Measurements from ENCODE around the gene USP7.
"Not testable (repeated sequence)": the region's sequence is repeated elsewhere in the genome, so short reads cannot be mapped to it uniquely, and the experiment has no call there.

USP7 gene

DNA sequence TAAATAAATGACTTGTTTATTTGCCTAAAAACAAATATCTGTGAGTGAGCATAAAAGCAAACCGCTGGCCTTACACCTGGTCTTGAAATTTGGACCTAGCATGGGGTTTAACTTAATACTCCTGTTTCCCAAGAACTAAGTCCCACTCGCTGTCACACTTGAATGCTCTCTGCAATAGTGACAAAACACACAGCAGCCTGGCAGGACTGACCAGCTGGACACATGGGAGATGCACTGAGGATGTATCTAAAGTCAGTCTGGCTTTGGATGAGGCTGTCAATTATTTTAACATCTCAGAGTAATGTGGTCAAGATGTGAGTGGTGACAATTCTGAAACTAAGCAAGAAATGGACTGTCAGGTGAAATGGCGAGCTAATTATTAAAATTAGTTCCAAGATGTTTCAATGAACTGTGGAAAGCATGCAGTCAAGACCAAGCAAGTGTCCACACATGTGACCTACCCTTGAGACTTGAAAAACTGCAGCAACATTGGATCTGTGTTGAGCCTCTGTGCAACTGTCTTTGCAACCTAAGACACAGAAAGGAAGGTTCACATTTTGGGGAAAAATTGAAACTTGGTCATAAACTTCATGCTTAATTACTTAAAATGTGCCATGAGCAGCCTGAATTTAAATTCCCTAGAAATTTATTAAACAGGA is 64.9 kb downstream of the USP7 start:
- DNase-seq: no peak

DNA sequence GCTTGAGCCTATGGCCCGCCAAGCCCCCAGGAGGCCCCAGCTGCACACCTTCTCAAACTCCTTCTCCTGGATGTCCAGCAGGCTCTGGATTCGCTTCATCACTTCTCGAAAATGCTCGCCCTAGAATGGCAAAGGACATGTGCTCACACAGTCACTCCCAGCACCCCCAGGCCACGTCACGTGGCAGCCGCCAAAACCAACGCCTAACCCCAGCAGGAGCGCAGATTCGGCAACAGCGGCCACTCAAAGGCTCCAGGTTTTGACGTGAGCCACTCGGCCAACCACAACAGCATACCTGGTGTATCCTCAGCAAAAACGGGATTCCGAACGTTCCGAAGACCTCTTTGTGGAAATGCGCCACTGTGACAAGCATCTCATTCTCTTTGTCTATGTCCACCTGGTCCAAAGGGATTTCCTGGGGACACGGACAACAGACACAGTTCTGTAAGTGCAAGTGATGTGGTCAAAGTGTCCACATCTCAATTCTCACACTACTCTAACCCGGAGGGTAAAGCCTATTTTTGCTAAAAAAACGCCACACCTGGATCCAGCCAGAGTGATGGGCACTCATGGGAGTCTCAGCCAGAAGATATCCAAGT is 68.9 kb downstream of the USP7 start:
- DNase-seq: no peak

DNA sequence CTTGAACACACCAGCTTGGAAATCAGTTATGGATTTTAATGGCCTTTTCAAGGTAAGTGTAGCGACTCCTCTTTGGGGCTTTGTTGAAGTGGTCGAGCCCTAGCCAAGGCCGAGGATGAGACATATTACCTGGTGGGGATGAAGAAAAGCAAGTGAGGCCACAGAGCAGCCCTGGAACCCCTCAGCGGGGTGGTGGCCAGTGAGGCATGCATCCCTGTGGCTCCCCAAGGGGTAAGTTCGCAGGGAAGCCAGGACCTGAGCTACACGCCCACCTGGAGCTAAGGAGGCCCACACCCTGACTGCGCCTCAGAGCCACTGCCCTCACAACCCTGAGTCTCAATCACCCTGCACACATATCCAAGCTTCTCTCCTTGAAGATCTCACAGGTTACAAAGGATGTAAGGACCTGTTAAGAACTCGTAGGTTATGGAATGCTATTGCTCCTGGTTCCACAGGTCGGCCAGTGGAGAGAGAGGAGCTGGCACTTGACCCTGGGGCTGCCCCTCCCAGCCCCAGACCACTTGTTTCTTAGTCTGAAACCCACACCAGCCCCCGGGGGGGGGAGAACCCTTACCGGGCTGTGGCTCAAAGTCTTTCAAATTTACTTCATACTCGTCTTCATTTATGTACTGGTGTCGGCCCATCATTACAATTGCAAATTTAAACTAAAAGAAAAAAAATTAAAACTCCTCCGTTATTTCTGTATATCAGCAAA is 69.6 kb downstream of the USP7 start:
- no peak for DNase-seq

DNA sequence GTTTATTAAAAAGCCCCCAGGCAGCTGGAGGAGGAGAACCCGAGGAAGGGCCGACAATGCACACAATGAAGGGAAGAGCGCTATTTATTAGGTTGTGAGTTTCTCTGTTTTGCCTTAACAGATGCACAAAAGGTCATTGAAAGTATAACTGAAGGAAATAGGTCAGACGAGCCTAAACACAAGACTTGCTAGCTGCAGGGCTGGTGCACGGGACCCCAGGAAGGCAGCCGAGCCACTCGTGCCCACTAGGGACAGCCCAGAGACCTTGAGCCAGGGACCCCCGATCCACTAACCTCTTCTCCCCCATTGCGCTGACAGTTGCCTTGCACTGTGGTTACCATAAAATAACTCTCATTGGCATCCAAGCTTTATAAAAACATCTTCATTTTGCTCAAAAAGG is 70.3 kb downstream of the USP7 start:
- no peak for DNase-seq

DNA sequence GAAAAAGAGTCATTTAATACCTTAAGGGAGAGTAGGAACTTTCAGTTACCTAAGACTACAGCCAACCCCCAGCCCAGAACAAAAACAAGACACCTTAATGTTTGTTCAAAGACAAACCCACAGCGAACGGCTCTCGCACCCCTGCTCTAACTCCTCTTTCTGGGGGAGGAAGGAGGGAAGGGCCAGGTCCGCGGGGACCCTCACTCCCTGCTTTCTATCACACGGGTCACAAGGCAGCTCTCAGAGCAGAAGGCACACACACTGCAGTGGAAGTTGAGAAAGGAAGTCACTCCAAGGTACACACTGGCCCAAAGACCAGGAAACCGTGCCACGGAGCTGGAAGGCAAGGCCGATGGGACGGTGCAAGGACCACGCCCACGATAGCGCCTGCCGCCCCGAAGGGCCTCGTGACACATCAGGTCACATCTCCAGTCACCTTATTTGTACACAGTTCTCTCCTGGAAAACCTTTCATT is 71.6 kb downstream of the USP7 start:
- DNase-seq: no peak

DNA sequence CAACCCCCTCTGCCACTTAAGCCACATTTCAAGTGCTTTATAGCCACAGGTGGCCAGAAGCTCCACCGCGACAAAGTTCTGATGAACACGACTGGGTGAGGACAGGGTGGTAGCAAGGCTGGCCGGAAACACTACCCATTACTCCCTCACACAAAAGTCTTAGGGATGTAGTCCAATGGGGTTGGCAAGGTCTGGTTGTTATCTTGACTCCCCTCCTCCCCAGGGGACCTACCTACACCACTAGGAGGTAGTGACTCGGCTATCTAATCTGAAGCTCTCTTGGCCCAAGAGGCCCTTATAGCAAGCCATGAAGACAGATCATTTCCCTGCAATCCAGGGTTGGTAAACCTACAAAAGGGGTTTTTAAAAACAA is 73.2 kb downstream of the USP7 start:
- DNase-seq: no peak

DNA sequence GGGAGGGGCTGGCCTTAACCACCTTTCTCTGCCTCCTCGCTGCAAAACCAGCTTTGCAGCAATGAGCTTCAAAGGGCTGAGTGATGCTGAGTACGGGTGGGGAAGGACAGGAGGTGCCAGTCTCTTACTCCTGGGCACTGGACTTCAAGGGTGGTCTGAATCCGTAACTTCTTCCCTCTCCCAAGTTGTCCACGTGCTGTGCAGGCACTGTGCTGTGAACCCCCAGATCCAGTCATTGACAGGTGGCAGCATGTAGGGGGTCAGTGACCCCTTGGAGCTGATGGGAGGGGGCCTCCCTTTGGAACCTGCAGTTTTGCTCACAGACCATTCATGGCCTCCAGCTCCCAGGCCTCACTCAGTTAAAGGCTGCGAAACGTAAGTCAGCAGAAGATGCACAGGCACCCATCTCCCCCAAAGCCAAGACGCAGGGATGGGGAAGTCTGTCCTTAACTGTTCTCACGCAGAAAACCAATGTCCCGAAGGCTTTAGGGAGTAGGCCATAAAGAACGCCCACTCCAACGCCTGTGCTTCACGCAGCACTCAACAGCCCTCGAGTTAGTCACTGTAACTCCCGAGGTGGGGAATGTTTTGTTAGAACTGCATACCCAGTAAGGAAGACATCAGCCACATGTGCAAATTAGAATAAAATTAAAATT is 73.7 kb downstream of the USP7 start:
- no peak for DNase-seq

DNA sequence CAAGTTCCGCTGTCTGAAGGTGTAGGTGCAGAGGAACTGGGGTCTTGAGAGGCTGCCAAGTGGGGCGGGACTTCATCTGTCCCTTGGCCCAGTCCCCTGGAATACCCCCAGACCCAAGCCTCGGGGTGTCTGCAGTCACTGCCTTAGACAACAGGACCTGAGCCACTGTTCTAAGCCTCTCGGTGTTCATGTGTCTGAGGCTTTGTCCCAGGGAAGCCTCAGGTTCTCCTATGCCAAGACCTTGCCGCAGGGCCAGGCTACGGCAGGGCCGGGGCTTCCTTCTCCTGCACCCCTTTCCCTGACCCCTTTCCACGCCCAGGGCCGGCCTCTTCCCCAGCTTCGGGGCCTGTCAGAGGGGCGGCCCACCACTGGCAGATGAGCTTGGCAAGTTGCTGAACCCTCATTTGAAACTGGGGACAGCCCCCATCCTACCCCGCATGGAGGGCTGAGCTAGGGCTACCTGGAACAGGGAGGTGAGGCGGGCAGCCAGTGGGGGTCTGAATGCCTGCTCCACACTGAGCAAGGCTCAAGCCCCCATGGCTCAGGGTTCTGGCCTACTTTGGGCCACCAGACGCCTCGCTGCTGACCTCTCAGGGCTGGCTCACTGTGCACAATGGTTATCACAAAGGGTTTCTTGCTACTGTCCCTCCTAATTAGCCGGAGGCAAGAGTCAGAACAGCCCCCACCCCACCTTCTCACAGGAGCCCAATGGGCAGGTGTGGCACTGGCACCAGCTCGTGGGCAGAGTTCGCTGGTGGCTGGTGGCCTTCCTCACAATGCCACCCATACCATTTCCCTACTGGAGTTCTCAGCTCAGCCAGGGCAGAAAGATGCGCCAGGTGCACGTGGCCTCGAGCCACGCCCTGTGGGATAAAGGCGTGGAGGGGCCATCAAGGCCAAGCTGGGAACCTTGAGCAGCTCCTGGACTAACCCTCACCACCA is 74.5 kb downstream of the USP7 start:
- no peak for DNase-seq

DNA sequence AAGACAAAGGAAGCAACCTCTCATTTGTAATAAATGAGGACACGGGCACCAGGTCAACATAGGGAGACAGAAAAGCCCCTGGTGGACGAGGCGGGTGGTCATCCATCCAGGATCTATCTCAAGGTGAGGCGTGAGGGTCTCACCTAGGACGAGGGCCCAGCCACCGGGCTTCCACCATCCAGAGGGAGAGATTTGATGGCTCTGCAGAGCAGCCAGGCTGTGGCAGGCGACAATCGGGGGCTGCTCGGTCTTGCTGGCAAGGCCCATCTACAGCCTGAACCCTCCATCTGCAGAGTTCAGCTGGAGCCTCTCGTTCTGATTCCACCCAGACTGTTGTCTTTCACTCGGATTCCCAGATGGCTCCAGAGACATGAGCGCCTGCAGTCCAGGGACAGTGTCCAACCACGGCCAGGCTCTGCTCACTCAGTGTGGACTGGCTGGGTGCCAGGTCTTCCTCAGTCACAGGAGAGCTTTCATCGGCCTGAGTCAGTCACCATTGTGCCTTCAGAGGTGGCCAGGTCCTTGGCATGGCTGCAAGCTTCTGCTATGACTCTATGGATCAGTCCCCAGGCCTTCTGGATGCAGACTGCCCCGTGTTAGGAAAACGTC is 75.7 kb downstream of the USP7 start:
- no peak for DNase-seq

DNA sequence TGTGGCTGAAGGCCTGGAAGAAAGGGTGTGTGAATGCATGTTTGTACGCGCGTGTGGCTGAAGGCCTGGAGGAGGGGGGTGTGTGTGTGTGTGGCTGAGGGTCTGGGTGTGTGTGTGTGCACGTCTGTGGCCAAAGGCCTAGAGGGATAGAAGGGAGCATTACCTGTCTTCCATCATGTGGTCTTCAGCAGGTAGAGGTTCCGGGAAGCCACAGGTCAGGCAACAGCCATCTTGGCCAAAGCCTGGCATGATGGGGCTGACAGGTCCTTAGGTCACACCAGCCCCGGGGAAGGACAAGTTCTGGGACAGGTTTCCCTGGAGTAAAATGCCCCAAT is 76.3 kb downstream of the USP7 start:
- no peak for DNase-seq

DNA sequence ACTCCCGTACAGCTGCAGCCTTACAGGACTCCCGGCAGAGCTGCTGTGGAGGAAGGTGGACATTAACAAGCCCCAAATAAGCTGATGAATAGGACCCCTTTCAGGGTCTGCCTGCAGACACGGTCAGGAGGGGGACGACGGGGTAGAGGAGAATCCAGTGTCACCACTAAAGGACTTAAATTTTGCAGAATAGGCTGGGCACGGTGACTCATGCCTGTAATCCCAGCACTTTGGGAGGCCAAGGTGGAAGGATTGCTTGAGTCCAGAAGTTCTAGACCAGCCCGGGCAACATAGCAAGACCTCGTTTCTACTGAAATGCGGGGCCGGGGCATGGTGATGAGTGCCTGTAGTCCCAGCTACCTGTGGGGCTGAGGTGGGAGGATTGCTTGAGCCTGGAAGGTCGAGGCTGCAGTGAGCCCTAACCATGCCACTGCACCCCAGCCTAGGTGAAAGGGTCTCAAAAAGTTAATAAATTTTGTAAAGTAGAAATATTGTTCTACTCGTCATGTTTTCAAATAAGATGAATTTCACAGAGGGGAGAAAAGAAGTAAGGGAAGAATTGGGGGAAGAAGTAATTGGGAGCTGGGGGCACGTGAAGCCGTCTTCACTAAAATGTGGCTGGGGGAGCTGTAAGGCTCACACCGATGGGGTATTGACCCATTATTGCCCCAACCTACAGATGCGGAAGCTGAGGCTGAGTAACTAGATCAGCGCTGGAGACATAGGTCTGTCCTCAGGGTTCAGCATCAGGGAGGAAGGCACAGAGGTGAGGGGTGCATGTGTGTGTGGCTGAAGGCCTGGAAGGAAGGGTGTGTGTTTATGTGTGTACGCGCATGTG is 76.9 kb downstream of the USP7 start:
- DNase-seq: no peak

DNA sequence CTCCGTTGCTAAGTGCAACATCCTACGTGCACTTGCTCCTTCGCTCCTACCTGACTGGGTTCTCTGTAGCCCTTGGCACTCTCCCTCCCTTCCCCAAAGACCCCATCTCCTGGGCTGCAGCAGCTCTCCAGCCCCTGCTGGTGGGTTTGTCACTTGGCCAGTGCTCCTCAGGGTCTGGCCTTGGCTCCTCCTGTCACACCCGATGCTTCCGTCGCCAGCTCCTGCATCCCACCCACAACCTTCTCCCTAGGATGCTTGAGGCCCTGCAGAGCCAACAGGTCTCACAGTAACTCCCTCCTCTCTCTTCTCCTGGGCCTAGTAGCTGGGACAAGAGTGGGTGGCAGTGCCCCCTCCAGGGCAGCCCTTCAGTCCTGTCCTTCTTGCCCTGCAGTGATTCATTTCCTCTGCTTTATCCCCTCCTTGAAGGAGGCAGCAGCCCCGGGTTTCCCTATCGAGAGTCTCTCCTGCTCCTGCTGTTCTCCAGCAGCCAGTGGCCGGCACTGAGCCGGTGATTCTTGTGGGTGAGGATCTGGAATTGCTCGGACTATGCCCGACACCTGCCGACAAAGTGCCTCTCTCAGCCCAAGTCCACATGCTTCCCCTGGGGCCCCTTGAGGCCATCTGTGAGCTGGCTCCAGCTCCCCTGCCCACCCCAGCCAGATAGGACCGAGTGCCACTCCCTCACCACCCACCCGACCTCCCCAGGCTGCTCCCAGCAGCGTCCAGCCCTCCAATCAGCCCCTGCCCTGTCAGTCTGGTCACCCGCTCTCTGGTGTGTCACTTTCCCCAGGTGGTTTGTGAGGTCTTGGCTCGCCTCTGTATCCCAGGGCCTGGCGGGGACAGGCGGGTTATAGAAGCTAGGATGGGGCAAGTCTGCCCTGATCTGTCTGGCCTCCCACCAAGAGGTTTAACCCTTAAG is 77.8 kb downstream of the USP7 start:
- no peak for DNase-seq

DNA sequence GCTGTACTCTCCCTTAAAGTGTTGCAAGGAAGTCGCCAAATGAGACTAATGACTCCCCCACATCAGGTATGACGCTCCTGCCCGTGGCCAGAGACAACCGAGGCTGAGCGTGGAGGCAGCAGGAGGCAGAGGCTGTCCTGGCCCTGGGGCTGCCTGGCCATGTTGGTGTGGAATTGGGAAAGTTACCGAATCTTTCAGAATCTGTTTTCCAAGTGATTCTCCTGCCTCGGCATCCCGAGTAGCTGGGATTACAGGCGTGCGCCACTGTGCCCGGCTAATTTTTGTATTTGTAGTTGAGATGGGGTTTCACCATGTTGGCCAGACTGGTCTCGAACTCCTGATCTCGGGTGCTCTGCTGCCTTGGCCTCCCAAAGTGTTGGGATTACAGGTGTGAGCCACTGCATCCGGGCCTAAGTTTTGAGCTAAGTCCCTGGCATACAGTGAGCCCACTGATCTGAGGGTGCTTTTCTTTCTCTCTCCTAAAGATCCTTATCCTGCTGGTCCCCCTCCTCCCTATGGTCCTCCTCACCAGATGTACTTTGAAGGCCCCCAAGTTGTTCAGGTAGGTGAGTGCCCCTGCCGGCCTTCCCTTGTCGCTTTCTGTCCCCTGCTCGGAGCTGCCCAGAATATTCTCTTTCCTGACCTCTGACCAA is 80.9 kb downstream of the USP7 start:
- DNase-seq: no peak

DNA sequence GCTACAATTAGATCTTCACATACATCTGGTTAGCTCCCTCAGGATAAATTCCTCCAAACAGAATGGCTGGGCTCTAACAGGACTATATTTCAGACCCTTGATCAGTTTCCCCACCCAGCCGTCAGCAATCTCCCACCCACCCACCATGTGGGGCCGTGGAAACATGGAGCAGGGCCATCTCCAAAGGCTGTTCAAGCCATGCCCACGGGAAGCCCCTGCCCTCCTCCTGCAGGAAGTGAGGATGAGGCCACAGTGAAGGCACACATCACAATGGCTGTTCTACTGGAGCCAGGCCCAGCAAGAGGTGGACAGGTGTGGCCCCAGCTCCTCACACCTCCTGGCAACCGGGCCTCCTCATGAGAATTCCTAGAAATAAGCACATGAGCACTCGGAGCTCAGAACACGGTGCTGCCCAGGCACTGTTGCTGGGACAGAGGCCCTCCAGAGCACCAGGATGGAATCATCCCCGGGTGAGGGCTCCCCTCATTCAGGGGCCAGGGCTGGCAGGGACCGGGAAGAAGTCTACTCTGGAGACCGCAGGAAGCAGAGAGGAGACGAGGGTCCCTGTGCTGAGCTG is 81.6 kb downstream of the USP7 start, which contains the start of gene LITAFD:
Gene LITAFD (plus strand): TSS at position 311 of the 577 bp plus-strand sequence. CDS start 2,005 bp downstream, outside the sequence.
- DNase-seq: no peak

DNA sequence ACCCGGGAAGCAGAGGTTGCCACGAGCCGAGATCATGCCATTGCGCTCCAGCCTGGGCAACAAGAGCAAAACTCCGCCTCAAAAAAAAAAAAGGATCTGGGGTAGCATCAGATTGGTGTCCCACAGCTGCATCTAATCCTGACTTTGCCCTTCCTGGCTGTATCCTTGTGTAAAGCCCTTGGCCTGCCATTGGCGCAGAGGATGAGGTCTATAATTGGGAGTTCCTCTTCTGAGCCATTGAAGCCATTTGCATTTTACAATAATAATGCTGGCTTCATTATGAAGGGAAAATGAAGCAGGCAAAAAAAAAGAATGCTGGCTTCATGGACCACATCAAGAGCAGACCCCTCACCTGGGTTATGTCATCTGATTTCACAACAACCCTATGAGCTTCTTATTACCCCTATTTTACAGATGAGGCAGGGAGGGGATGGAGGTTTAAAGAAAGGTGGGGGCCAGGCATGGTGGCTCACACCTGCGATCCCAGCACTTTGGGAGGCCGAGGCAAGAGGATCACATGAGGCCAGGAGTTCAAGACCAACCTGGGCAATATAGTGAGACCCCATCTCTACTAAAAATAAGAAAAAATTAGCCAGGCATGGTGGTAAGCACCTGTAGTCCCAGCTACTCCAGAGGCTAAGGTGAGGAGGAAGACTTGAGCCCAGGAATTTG is 82.7 kb downstream of the USP7 start:
- no peak for DNase-seq

DNA sequence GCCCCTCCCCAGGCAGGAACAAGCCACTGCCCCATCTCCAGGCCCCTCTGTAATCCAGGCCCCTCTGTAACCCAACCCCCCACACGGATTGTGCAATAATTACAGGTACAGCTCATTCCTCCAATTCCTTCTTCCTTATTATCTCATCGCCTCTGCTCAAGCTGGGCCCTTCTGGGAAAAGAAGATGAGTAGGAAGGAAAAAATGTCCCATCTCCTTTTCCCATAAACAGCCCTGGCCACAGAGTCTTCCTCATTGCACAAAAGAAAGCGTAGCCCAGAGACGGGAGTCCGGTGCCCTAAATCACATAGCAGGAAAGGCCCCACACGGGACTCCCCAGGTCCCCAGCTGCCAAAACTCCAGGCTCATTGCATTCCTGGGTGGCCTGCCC is 85.2 kb downstream of the USP7 start:
- DNase-seq: no peak

DNA sequence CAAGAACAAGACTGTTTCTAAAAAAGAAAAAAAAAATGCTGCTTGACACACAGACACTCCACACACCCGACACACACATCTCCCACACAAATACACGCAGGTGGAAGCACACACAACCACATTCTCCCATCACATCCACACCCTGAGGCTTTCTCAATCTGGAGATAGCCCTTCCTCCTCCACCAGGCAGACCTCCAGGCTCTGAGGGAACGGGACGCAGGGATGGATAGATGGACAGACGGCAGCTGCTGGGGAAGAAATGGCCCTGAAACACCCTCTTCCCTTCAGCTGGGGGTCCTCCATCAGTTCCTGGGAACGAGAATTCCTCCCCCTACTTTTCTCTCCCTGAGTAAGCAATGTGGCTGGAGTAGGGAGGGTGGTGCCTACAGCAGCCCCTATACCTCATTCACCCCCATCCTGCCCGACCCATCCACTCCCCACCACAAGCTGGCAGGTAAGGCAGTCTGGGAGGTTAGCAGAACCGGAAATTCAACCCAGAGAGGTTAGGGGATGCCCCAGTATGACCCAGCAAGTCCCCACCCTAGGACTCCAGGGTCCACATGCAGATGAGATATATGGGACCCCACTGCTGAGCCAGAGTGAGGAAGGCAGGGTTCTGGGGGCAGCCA is 85.7 kb downstream of the USP7 start:
- no peak for DNase-seq

DNA sequence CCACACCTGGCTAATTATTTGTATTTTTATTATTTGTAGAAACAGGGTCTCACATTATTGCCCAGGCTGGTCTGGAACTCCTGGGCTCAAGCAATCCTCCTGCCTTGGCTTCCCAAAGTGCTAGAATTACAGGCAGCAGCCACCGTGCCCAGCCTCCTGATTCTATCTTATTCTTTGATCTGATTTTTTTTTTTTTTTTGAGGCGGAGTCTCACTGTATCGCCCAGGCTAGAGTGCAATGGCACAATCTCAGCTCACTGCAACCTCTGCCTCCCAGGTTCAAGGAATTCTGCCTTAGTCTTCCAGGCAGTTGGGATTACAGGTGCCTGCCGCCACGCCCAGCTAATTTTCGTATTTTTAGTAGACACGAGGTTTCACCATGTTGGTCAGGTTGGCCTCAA is 88.4 kb downstream of the USP7 start:
- not testable (repeated sequence) for DNase-seq
